Stimulated activated CD4-positive, alpha-beta T cell treated with anti-CD3 and anti-CD28 coated beads, Interleukin-15, amount 100 ng/mL, for 24 hours (primary cell): Measurements from ENCODE around the gene CD300H.

ENCODE experiments used
- DNase-seq: peaks from one replicate; pipeline ENCODE4 v3.0.0-alpha.2; 2020

Gene CD300H

DNA sequence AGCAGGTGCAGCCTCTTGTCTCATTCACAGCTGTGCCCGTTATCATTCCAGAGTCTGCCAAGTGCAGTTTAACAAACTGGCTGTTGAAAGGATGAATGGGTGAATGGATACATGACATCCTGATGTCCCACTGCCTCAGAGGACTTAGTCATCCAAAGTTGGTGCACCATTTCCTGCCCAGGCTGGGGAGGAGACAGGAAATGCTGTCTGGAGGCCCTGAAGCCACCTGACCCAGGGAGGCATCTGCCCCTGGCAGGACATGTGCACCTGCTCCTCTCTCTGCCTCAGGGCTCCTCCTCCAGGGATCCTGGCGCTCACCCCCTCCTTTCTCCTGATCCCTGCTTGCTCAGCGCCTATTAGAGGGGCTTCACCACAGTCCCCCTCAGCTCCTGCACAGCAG, 19.6 kb downstream of the CD300H start:
- DNase-seq = peak; percentile 15

GRCh38 chr17:74547264-74547663, 20.0 kb downstream of the CD300H start:
- DNase-seq = no peak

GRCh38 chr17:74546586-74546985, 20.7 kb downstream of the CD300H start:
- no peak for DNase-seq

- no peak for DNase-seq
Measured at GRCh38 chr17:74545843-74546230, 21.5 kb downstream of the CD300H start, which contains the start of gene CD300C. Gene CD300C, minus strand, starts transcription at chr17:74546115. Its CDS starts 333 bp downstream, at chr17:74545782.

DNA sequence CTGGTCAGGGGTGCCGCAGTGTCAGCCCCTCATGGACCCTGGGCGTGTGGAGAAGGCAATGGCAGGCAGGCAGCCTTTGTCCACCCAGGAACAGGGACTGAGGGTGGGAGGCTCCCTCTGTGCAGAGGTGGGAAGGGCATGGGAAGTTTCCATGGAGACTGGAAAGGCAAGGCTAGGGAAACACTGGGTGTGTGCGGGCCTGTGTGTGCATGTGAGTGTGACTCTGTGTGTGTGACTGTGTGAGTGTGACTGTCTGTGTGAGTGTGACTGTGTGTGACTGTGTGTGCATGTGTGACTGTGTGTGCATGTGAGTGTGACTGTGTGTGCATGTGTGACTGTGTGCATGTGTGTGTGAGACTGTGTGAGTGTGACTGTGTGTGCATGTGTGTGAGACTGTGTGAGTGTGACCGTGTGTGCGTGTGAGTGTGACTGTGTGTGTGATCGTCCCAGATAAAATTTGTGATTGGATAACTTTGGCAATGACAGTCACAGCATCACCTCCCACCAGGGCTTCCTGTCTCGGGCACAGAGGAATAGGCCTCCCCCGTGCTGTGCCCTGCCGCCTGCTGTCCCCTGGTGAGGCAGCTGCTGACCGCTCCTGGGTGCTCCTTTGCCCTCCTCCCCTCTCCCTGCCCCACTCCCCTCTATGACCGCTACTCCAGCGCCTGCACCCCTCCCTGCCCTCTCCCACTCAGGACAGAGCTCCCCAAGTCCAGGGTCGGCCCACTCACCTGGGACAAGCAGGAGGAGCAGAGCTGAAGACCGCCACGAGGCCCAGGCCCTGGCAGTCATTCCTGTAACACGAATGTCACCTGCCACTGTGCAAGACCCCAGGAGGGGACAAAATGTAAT, 22.1 kb downstream of the CD300H start:
- DNase-seq = no peak

DNA sequence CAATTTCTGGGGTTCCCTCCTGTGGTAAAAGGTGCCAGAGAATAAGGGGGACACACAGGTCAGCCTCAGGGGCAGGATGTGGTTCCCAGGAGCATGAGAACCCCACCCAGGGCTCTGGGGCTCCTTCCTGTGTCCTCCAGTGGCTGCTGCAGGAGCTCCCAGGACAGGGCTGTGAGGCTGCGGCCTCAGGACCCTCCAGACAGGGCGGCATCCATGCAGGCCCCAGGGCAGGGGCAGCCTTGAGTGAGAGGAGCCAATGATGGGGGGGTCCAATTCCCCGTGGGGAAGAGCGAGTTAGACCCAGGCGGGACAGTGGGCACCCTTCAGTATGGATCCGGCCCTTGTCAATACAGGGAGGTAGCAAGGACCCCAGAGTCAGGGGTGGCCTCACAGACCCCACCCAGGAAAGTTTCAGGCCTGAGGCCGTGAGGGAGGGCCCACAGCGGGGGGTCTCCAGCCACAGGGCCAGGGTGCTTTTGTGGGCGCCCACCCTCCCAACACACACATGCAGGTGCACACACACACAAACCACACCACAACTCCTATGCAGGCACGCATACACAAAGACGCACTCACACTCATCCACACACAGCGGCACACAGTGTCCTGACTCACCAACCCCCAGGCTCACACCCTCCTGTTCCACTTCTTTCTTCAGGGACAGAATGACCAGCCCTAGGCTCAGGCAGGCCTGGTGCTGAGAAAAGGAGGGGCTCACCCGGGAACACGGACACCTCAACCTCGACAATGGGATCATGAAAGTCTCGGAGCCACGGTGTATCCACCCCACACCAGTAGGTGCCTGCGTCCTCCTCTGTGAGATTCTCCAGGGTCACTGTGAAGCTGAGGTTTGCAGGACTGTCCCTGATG, 23.2 kb downstream of the CD300H start:
- no peak for DNase-seq

- DNase-seq = no peak
Measured at GRCh38 chr17:74543406-74543805, 23.9 kb downstream of the CD300H start.

DNA sequence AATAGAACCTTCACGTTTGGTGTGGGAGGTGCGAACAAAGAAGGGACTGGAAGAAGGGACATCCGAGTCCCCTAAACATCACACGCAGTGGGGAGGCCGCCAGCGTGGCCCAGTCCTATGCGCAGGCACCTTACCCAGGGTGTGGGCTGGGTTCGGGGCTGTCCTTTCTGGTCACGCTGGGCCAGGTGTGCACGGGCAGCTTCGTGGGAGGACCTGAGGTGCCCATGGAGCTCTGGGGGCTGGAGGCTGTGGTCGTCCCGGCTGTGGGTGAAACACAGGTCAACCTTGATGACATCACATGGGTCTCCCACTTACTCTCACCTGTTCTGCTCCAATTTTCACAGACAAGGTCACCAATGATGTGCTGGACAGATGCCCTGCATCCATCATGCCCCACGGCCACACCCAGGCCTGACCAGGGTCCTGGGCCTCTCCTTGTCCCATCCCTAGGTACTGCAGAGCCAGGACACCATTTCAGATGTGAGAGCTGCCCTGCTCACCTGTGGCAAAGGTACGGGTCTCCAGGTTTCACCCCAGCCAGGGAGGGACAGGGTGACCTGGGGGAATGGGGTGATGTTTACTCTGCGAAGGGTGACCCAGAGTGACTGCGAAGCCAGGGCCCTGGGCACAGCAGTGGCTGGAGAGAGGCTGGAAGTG, 24.5 kb downstream of the CD300H start:
- DNase-seq = no peak

- DNase-seq = no peak
Measured at GRCh38 chr17:74542166-74542565, 25.1 kb downstream of the CD300H start.

GRCh38 chr17:74541176-74542111, 25.9 kb downstream of the CD300H start:
- DNase-seq = no peak

- no peak for DNase-seq
Measured at GRCh38 chr17:74539281-74539820, 28.0 kb downstream of the CD300H start.

- DNase-seq = no peak
Measured at GRCh38 chr17:74536890-74537289, 30.4 kb downstream of the CD300H start.

- peak; percentile 10 for DNase-seq
Measured at GRCh38 chr17:74532115-74532514, 35.2 kb downstream of the CD300H start.

DNA sequence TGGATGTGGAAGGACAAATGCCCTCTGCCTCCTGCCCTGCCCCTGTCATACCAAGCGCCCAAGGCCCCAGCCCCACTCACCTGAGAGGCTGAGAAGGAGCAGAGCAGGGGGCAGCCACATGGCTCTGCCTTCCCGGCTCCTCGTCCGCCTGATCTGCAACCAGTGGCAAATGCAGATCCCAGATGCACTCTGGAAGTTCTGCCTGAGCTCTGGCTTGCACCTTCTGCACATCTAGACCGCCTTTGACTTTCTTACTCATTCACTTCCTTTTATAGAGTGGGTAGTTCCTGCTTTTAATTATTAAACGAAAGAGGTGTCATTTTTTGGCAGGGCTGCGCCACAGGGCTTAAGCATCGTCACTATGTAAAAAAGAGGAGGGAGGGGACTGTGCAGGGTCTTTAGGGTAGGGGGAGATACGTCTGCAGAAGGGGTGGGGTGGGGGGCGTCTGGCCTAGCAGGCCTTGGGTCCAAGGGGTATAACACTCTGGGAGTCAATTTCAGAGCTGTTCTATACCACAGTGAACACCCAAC, 36.0 kb downstream of the CD300H start, which contains the start of gene CD300LB:
Gene CD300LB, minus strand, starts transcription at position 245 of the 531 bp plus-strand sequence. Its CDS starts 125 bp downstream, at position 120.
- no peak for DNase-seq

DNA sequence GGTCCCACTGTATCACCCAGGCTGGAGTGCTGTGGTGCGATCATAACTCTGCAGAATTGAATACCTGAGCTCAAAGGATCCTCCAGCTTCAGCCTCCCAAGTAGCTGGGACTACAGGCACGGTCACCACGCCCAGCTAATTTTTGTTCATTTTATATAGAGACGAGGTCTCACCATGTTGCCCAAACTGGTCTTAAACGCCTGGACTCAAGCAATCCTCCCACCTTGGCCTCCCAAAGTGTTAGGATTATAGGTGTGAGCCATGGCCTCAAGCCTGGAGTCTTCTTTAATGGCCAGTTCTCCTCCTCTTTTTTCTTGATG, 36.5 kb downstream of the CD300H start:
- no peak for DNase-seq

- no peak for DNase-seq
Measured at GRCh38 chr17:74529243-74529642, 38.1 kb downstream of the CD300H start.

- DNase-seq = no peak
Measured at GRCh38 chr17:74528491-74529199, 38.7 kb downstream of the CD300H start.

DNA sequence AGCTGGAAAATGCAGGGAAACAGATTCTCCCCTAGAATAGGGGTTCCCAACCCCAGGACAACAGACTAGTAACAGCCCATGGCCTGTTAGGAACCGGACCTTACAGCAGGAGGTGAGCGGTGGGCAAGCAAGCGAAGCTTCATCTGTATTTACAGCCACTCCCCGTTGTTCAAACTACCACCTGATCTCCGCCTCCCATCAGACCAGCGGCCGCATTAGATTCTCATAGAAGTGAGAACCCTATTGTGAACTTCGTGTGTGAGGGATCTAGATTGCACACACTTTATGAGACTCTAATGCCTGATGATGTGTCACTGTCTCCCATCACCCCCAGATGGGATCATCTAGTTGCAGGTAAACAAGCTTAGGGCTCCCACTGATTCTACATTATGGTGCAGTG, 39.6 kb downstream of the CD300H start:
- DNase-seq = no peak

DNA sequence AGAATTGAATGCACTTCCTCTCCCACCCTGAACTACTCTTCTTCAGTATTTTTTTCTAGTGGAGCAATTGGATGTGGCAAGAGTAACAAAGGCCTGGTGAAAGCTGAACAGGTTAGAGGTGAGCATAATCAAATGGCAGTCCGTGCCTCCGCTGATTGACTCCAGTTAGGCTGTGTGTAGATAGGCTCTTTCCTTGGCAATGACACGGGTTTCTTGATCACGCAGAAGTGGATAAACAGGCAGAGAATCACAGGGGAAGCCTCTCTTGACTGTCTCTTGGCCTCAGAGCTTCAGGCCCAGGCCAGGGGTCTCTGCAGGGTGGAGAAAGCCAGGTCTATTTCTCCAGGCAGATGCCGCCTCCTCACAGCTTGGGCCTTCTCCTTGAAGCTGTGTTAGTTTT, 40.2 kb downstream of the CD300H start:
- no peak for DNase-seq

GRCh38 chr17:74526681-74527080, 40.6 kb downstream of the CD300H start:
- DNase-seq = no peak

- no peak for DNase-seq
Measured at GRCh38 chr17:74525781-74526288, 41.5 kb downstream of the CD300H start.
